Fibroblast of mammary gland (primary cell): ENCODE data around the gene MEGF6.

Source experiments
- DNase-seq: peaks from one replicate; pipeline ENCODE4 v3.0.0-alpha.2; 2010; ENCODE audit warnings: low read depth
- H3K4me3 ChIP-seq: 2 replicates; pipeline ENCODE4 v1.5.1; 2011; ENCODE audit warnings: low read depth, mild to moderate bottlenecking, low read length, moderate library complexity; ENCODE audit not compliant: control insufficient read depth
- CTCF ChIP-seq: conservative IDR thresholded peaks from 2 replicates; pipeline ENCODE4 v1.5.1; 2011; ENCODE audit warnings: low read depth, low read length, inconsistent platforms; ENCODE audit not compliant: control insufficient read depth, insufficient read depth

MEGF6 gene

GRCh38 chr1:3516911-3517675, 94.2 kb downstream of the MEGF6 start:
- DNase-seq = no peak
- no peak for TF ChIP-seq CTCF
- H3K4me3 ChIP-seq = no peak overlapping the region

GRCh38 chr1:3516481-3516869, 94.8 kb downstream of the MEGF6 start:
- DNase-seq = no peak
- TF ChIP-seq CTCF = no peak

GRCh38 chr1:3515774-3516480, 95.4 kb downstream of the MEGF6 start:
- TF ChIP-seq CTCF = no peak
- no peak for DNase-seq
- H3K4me3 ChIP-seq = no peak overlapping the region

More at GRCh38 chr1:3516481-3516869, 94.8 kb downstream of the MEGF6 start:
- H3K4me3 ChIP-seq = no peak overlapping the region

- no peak overlapping the region for H3K4me3 ChIP-seq
- no peak for TF ChIP-seq CTCF
Observed at GRCh38 chr1:3515272-3515671, 96.0 kb downstream of the MEGF6 start.

GRCh38 chr1:3514404-3514803, 96.9 kb downstream of the MEGF6 start:
- no peak for DNase-seq
- no peak for TF ChIP-seq CTCF
- H3K4me3 ChIP-seq = no peak overlapping the region

More at GRCh38 chr1:3515272-3515671, 96.0 kb downstream of the MEGF6 start:
- no peak for DNase-seq

- no peak for DNase-seq
- no peak for TF ChIP-seq CTCF
- H3K4me3 ChIP-seq = no peak overlapping the region
Observed at GRCh38 chr1:3511856-3512255, 99.5 kb downstream of the MEGF6 start.
